Prostate gland (tissue), 2 donors: Measurements from ENCODE around the gene DEFB118. TPM values are rescaled to one million over a fixed set of nuclear protein-coding genes. Genes with fewer than 3 reads are reported as not detected.

Experiments used
- DNase-seq: peaks from one replicate; pipeline ENCODE4 v3.0.0-alpha.2; 2019; ENCODE audit warnings: low spot score
- H3K27ac ChIP-seq, 2 donors: fragments of 200-600 bp; sonication (generic); 2 replicates each; pipeline ENCODE4 v1.5.1; 2017 to 2019
- H3K27me3 ChIP-seq: fragments of 200-600 bp; sonication (generic); replicated peaks from 2 replicates; pipeline ENCODE4 v1.5.1; 2019; ENCODE audit not compliant: insufficient read depth
- H3K36me3 ChIP-seq, 2 donors: fragments of 200-600 bp; sonication (generic); 1 replicate in 1 of 2; 2 replicates in 1 of 2; pipeline versions ENCODE4 v1.5.1 to v1.8.1; 2017 to 2019
- H3K4me1 ChIP-seq: fragments of 200-600 bp; sonication (generic); replicated peaks from 2 replicates; pipeline ENCODE4 v1.5.1; 2019
- H3K4me3 ChIP-seq, 2 donors: fragments of 200-600 bp; sonication (generic); 2 replicates each; pipeline ENCODE4 v1.5.1; 2017 to 2019
- H3K9me3 ChIP-seq: fragments of 200-600 bp; sonication (generic); 2 replicates; pipeline ENCODE4 v1.5.1; 2017
- POLR2A ChIP-seq: fragments of 450-650 bp; IDR thresholded peaks from one replicate; pipeline ENCODE4 v1.6.1; 2016; ENCODE audit warnings: antibody characterized with exemption, mild to moderate bottlenecking
- POLR2AphosphoS5 ChIP-seq: sonication (generic); formaldehyde crosslinking; IDR thresholded peaks from one replicate; pipeline ENCODE4 v1.6.1; 2017; ENCODE audit warnings: antibody characterized with exemption
- WGBS: methylation state at CpG from one replicate; pipeline ENCODE4 v1.1.5; 2018; 5-methylcytosine and 5-hydroxymethylcytosine counted together
- intact Hi-C: fragments of 100-400 bp; cut with DNase I; formaldehyde crosslinking; loops from one replicate; pipeline ENCODE4 v1.14.2; 2022
- small RNA-seq, 2 donors: library from RNA; depleted of rRNA; stranded (forward); fragments of <200 nt; gene quantifications; one replicate each; pipeline ENCODE3, GENCODE V24; 2016
- total RNA-seq, 2 donors: library from RNA; depleted of rRNA; stranded (reverse); fragments of >200 nt; gene quantifications; one replicate each; pipeline ENCODE4 v1.1.0, GENCODE V29; 2016
- TF ChIP-seq, protein P1 (sequence below), 4 experiments: fragments of 200-600 bp in 2 of 4; fragments of 450-650 bp in 2 of 4; sonication (generic) in 2 of 4; IDR thresholded peaks; 1 replicate in 3 of 4; 2 replicates in 1 of 4; pipeline ENCODE4 v1.5.1; 2016 to 2019; ENCODE audit warnings: antibody characterized with exemption in 4 of 4, mild to moderate bottlenecking in 2 of 4, moderate library complexity in 2 of 4

Gene DEFB118
- total RNA-seq, 2 donors from 2014 or later: not detected

DNA sequence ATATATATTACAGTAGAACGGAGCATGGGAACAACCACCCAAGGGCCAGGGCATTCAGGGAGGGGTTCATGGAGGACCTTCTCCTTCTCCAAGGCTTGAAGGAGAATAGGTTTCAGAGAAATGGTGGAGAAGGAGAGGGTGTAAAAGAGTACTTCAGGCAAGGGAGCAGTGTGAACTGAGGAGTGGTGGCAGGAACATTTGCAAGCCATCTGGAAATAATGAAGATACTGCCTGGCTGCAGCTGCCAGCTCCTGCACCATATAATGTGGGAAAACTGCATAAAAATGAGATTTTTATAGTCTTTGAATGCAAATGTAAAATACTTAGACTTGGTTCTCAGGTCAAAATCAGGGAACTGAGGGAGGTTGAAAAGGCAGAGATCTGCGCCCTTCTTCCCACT lies 47.3 kb downstream of the DEFB118 start:
- 88% methylated on average over 2 of the region's 2 CpGs for WGBS
- DNase-seq: no peak
- Histone ChIP-seq H3K4me3 (no peak overlapping the region), H3K9me3 (no peaks in the 10 kb centered on the region), H3K27ac (no peak overlapping the region), H3K4me1 (no peaks in the 10 kb centered on the region), H3K36me3 (no peaks in the 10 kb centered on the region), H3K27me3 (no peaks in the 10 kb centered on the region)
- TF ChIP-seq POLR2AphosphoS5: no peak
- no peak for TF ChIP-seq POLR2A
- TF ChIP-seq, protein P1, sequence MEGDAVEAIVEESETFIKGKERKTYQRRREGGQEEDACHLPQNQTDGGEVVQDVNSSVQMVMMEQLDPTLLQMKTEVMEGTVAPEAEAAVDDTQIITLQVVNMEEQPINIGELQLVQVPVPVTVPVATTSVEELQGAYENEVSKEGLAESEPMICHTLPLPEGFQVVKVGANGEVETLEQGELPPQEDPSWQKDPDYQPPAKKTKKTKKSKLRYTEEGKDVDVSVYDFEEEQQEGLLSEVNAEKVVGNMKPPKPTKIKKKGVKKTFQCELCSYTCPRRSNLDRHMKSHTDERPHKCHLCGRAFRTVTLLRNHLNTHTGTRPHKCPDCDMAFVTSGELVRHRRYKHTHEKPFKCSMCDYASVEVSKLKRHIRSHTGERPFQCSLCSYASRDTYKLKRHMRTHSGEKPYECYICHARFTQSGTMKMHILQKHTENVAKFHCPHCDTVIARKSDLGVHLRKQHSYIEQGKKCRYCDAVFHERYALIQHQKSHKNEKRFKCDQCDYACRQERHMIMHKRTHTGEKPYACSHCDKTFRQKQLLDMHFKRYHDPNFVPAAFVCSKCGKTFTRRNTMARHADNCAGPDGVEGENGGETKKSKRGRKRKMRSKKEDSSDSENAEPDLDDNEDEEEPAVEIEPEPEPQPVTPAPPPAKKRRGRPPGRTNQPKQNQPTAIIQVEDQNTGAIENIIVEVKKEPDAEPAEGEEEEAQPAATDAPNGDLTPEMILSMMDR (IDR thresholded peaks at IDR 0.05): no peak
- intact Hi-C loops: no loop called here

DNA sequence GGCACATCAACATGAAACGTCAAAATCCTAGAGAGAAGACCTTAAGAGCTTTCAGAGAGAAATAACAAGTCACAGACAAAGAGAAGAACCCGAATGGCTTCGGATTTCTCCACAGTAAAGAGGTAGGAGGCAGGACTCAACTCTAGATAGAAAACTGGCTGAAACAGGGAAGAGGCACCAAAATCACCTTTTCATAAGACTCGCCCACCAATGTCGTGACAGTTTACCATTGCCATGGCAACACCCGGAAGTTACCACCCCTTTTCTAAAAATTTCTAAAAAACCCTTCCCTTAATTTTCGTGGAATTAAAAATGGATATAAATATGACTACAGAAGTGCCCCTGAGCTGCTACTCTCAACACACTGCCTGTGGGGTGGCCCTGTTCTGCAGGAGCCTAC lies 49.9 kb downstream of the DEFB118 start:
- WGBS: 80% methylated on average over 7 of the region's 7 CpGs
- intact Hi-C loops: no loop called here
- no peak overlapping the region for H3K4me3 ChIP-seq

More for the DNA sequence above, 49.9 kb downstream of the DEFB118 start:
- Histone ChIP-seq H3K27ac (no peak overlapping the region), H3K9me3 (no peaks in the 10 kb centered on the region), H3K27me3 (no peaks in the 10 kb centered on the region), H3K4me1 (no peaks in the 10 kb centered on the region), H3K36me3 (no peaks in the 10 kb centered on the region)
- DNase-seq: no peak
- TF ChIP-seq POLR2A (no peak), POLR2AphosphoS5 (no peak)
- TF ChIP-seq, protein P1 (IDR thresholded peaks at IDR 0.05): no peak

Small RNA genes within 50 kb of the gene (small RNA-seq; reads per million reads assigned to genes)
- gene DEFB117 (0 reads per million in 2 donors), gene RF00561 (0 reads per million in 2 donors), gene RNA5SP480 (0 reads per million in 2 donors)

Other genes starting within 250 kb of the DEFB118 start
- gene DEFB115, start 110.9 kb upstream of the DEFB118 start, total RNA-seq: not detected
- not detected for gene DEFB116, start 60.0 kb upstream of the DEFB118 start, total RNA-seq
- gene DEFB119, start 22.0 kb downstream of the DEFB118 start, total RNA-seq: 100 to 1,000 TPM in 1 of 2 donors, not detected in 1; 672 TPM
- gene DEFB121, start 37.6 kb downstream of the DEFB118 start, total RNA-seq: not detected
- 100 to 1,000 TPM in 1 of 2 donors, not detected in 1; 459 TPM for gene DEFB123, start 72.0 kb downstream of the DEFB118 start, total RNA-seq
- not detected for gene DEFB124, start 106.5 kb downstream of the DEFB118 start, total RNA-seq
- gene REM1, start 106.7 kb downstream of the DEFB118 start, total RNA-seq: 1 to 10 TPM; 1.3 to 4.9 TPM
- 100 to 1,000 TPM in 1 of 2 donors, 10 to 100 TPM in 1; 99.7 to 131 TPM for gene HM13, start 145.8 kb downstream of the DEFB118 start, total RNA-seq
- 100 to 1,000 TPM; 356 to 514 TPM for gene ID1, start 236.7 kb downstream of the DEFB118 start, total RNA-seq